PFSK-1 (cell line): ENCODE results near the gene TANGO6.

Experiments
- FOXP2 ChIP-seq: optimal IDR thresholded peaks from 2 replicates; pipeline ENCODE3; 2011; ENCODE audit warnings: borderline replicate concordance, control low read depth, inconsistent platforms; ENCODE audit not compliant: insufficient read depth; ENCODE audit errors: extremely low read length, extremely low read depth
- POLR2AphosphoS5 ChIP-seq: IDR thresholded peaks from 2 replicates; pipeline ENCODE4 v1.6.1; 2012; ENCODE audit warnings: low read depth, mild to moderate bottlenecking, control low read depth, low read length, moderate library complexity
- REST ChIP-seq, 2 experiments: IDR thresholded peaks; 2 replicates each; pipeline versions ENCODE4 v1.6.1 to v1.8.0; 2011 to 2012; ENCODE audit warnings: low read depth in 2 of 2, low read length in 2 of 2, control low read depth in 1 of 2, inconsistent platforms in 1 of 2, mild to moderate bottlenecking in 1 of 2, moderate library complexity in 1 of 2; ENCODE audit not compliant: insufficient read depth in 1 of 2
- SIN3A ChIP-seq: IDR thresholded peaks from 2 replicates; pipeline ENCODE4 v1.6.1; 2012; ENCODE audit warnings: mild to moderate bottlenecking, low read length, moderate library complexity, borderline replicate concordance; ENCODE audit not compliant: insufficient read depth
- TAF1 ChIP-seq: IDR thresholded peaks from 2 replicates; pipeline ENCODE4 v1.6.1; 2012; ENCODE audit warnings: low read length, control low read depth, borderline replicate concordance; ENCODE audit not compliant: insufficient read depth

The TANGO6 gene

GRCh38 chr16:69078073-69078472 lies 234.7 kb downstream of the TANGO6 start:
- no peak for TF ChIP-seq REST (IDR thresholded peaks at IDR 0.05; ENCODE audit: insufficient read depth in 1 of 2, low read depth in 2 of 2, low read length in 2 of 2)

DNA sequence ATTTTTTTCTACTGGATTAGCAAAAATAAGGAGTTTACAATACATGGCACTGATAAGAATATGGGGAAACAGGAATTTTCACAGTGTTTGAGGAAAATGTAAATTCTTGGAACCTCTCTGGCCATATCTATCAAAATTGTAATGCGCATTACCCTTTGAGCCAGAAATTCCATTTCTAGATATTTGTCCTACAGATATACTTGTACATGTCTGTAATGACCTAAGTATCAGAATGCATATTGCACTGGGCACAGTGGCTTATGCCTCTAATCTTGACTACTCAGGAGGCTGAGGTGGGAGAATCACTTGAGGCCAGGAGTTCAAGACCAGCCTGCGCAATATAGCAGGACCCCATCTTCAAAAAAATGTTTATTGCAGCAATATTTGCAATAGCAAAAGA lies 236.4 kb downstream of the TANGO6 start:
- no peak for TF ChIP-seq TAF1
- TF ChIP-seq SIN3A = no peak
- TF ChIP-seq REST (IDR thresholded peaks at IDR 0.05; ENCODE audit: insufficient read depth in 1 of 2, low read depth in 2 of 2, low read length in 2 of 2) = no peak
- no peak for TF ChIP-seq FOXP2
- TF ChIP-seq POLR2AphosphoS5 = no peak

- TF ChIP-seq TAF1 = no peak
Observed at GRCh38 chr16:69083306-69083941, 240.1 kb downstream of the TANGO6 start.

GRCh38 chr16:69084289-69084688 lies 241.0 kb downstream of the TANGO6 start:
- TF ChIP-seq SIN3A (no peak), FOXP2 (no peak), TAF1 (no peak), REST (IDR thresholded peaks at IDR 0.05; ENCODE audit: insufficient read depth in 1 of 2, low read depth in 2 of 2, low read length in 2 of 2) (no peak), POLR2AphosphoS5 (no peak)

GRCh38 chr16:69085032-69085695 lies 241.8 kb downstream of the TANGO6 start:
- TF ChIP-seq FOXP2 (no peak), POLR2AphosphoS5 (no peak), REST (IDR thresholded peaks at IDR 0.05; ENCODE audit: insufficient read depth in 1 of 2, low read depth in 2 of 2, low read length in 2 of 2) (no peak), SIN3A (no peak), TAF1 (no peak)

- TF ChIP-seq REST (IDR thresholded peaks at IDR 0.05; ENCODE audit: insufficient read depth in 1 of 2, low read depth in 2 of 2, low read length in 2 of 2) (no peak), SIN3A (no peak), POLR2AphosphoS5 (no peak), FOXP2 (no peak), TAF1 (no peak)
Observed at GRCh38 chr16:69087161-69087581, 243.8 kb downstream of the TANGO6 start.
